Ishikawa (cell line): Measurements from ENCODE around the gene PARVB.

ENCODE experiments used
- CEBPB ChIP-seq: IDR thresholded peaks from 2 replicates; pipeline ENCODE4 v1.6.1; 2012
- CREB1 ChIP-seq: IDR thresholded peaks from 2 replicates; pipeline ENCODE4 v1.6.1; 2012; ENCODE audit warnings: low read depth
- EGR1 ChIP-seq: IDR thresholded peaks from 2 replicates; pipeline ENCODE4 v1.6.1; 2012
- EP300 ChIP-seq: IDR thresholded peaks from 2 replicates; pipeline ENCODE4 v1.6.1; 2012; ENCODE audit warnings: borderline replicate concordance
- FOXM1 ChIP-seq: IDR thresholded peaks from 2 replicates; pipeline ENCODE4 v1.6.1; 2012; ENCODE audit warnings: low read depth, borderline replicate concordance
- MAX ChIP-seq: IDR thresholded peaks from 2 replicates; pipeline ENCODE4 v1.6.1; 2012
- NFIC ChIP-seq: IDR thresholded peaks from 2 replicates; pipeline ENCODE4 v1.6.1; 2012
- RAD21 ChIP-seq: IDR thresholded peaks from 2 replicates; pipeline ENCODE4 v1.6.1; 2012; ENCODE audit warnings: low read depth
- REST ChIP-seq: IDR thresholded peaks from 2 replicates; pipeline ENCODE4 v1.6.1; 2012; ENCODE audit warnings: low read depth, mild to moderate bottlenecking
- TAF1 ChIP-seq: IDR thresholded peaks from 2 replicates; pipeline ENCODE4 v1.6.1; 2012; ENCODE audit warnings: low read depth, mild to moderate bottlenecking
- TCF12 ChIP-seq: IDR thresholded peaks from 2 replicates; pipeline ENCODE4 v1.6.1; 2012; ENCODE audit warnings: low read depth
- TEAD4 ChIP-seq: IDR thresholded peaks from 2 replicates; pipeline ENCODE4 v1.6.1; 2012
- USF1 ChIP-seq: IDR thresholded peaks from 2 replicates; pipeline ENCODE4 v1.6.1; 2012
- YY1 ChIP-seq: IDR thresholded peaks from 2 replicates; pipeline ENCODE4 v1.6.1; 2012; ENCODE audit warnings: low read depth
- ZBTB7A ChIP-seq: IDR thresholded peaks from 2 replicates; pipeline ENCODE4 v1.6.1; 2012; ENCODE audit warnings: low read depth

PARVB gene

GRCh38 chr22:44165286-44165874 lies 141.3 kb downstream of the PARVB start:
- TF ChIP-seq CEBPB = no peak
- TF ChIP-seq YY1 = no peak
- no peak for TF ChIP-seq FOXM1
- no peak for TF ChIP-seq NFIC

- TF ChIP-seq TEAD4 = no peak
- no peak for TF ChIP-seq FOXM1
- no peak for TF ChIP-seq USF1
- TF ChIP-seq TAF1 = no peak
- TF ChIP-seq RAD21 = no peak
- TF ChIP-seq REST = no peak
- TF ChIP-seq CREB1 = no peak
- no peak for TF ChIP-seq NFIC
Observed at GRCh38 chr22:44166498-44167276, 142.6 kb downstream of the PARVB start.

GRCh38 chr22:44167501-44167900 lies 143.4 kb downstream of the PARVB start:
- TF ChIP-seq TCF12 (no peak), CEBPB (no peak), REST (no peak), USF1 (no peak), TAF1 (no peak), TEAD4 (no peak), NFIC (no peak), YY1 (no peak), EP300 (no peak), MAX (no peak)

GRCh38 chr22:44168206-44168605 lies 144.1 kb downstream of the PARVB start:
- TF ChIP-seq TAF1 = no peak
- no peak for TF ChIP-seq TEAD4
- no peak for TF ChIP-seq EGR1
- TF ChIP-seq YY1 = no peak
- TF ChIP-seq ZBTB7A = no peak
- TF ChIP-seq REST = no peak
- no peak for TF ChIP-seq FOXM1
- TF ChIP-seq TCF12 = no peak
- TF ChIP-seq NFIC = no peak
- TF ChIP-seq USF1 = no peak
- TF ChIP-seq RAD21 = no peak
- no peak for TF ChIP-seq CREB1
- TF ChIP-seq EP300 = no peak
- no peak for TF ChIP-seq MAX
- no peak for TF ChIP-seq CEBPB
